HepG2 (cell line): ENCODE results near the gene NOC2L. TPM values are rescaled to one million over a fixed set of nuclear protein-coding genes. Genes with fewer than 3 reads are reported as not detected.

Experiments used
- CREB1 ChIP-seq, 2 experiments: fragments of 450-650 bp in 1 of 2; IDR thresholded peaks; 2 replicates each; pipeline ENCODE4 v1.6.1; 2016 to 2017; ENCODE audit warnings: control low read depth in 1 of 2, mild to moderate bottlenecking in 1 of 2, missing compliant biosample characterization in 1 of 2, missing genetic modification characterization in 1 of 2
- KIAA2018 ChIP-seq: sonication (generic); formaldehyde crosslinking; IDR thresholded peaks from 2 replicates; pipeline ENCODE4 v1.5.0; 2020; ENCODE audit warnings: mild to moderate bottlenecking, missing genetic modification reagents, borderline replicate concordance
- ZSCAN25 ChIP-seq: sonication (generic); formaldehyde crosslinking; IDR thresholded peaks from 2 replicates; pipeline ENCODE4 v1.8.0; 2022; ENCODE audit warnings: mild to moderate bottlenecking, missing genetic modification reagents
- polyA plus RNA-seq, 8 experiments: library from polyadenylated mRNA; depleted of rRNA in 3 of 8; stranded (reverse) in 7 of 8; unstranded in 1 of 8; fragments of >200 nt; fragmentation: Illumina TruSeq in 4 of 8; extraction: Trizol in 4 of 8; gene quantifications; 2 replicates each; pipeline versions ENCODE4 v1.2.1 to v1.2.3, GENCODE V29; 2011 to 2016; ENCODE audit warnings: low read depth in 4 of 8, missing spikeins in 1 of 8, mixed read lengths in 1 of 8; ENCODE audit not compliant: insufficient read depth in 1 of 8
- total RNA-seq, 5 experiments: library from RNA; depleted of rRNA; stranded (reverse); fragments of >200 nt; fragmentation: Illumina TruSeq; extraction: Trizol; gene quantifications; 2 replicates each; pipeline ENCODE4 v1.2.3, GENCODE V29; 2016; ENCODE audit warnings: low read depth in 1 of 5

The NOC2L gene
- total and polyA plus RNA-seq, 2 of the 13 experiments (the other 11 are each of a cell fraction or from before 2014, with no cell fraction given): 32.0 to 103 TPM

- TF ChIP-seq ZSCAN25 (CRISPR knock-in tag): no peak
- TF ChIP-seq KIAA2018 (CRISPR knock-in tag): no peak
- TF ChIP-seq CREB1 (IDR thresholded peaks at IDR 0.05): no peak
- no peak for TF ChIP-seq CREB1 (CRISPR knock-in tag; IDR thresholded peaks at IDR 0.05)
- TF ChIP-seq, all 625 proteins: peak for 3
Observed at GRCh38 chr1:942411-942821, 16.6 kb downstream of the NOC2L start (continued).
